Endothelial cell of umbilical vein (primary cell): Measurements from ENCODE around the gene CIAPIN1. TPM values are rescaled to one million over a fixed set of nuclear protein-coding genes. Genes with fewer than 3 reads are reported as not detected.

Experiments used
- BruUV-seq: library from RNA; stranded (reverse); fragments of 400-500 nt; replicated peaks from 2 replicates; lab custom pipeline; 2021; lab: Mats Ljungman, UMichigan
- CTCF ChIA-PET: fragments of 300-600, 350-600 bp; sonication (Branson Sonifier 250); formaldehyde crosslinking; loops from one replicate; lab custom pipeline; 2021; ENCODE audit warnings: antibody characterized with exemption, inconsistent platforms; lab: Charles Lee
- POLR2A ChIA-PET: fragments of 300-600, 350-600 bp; sonication (Branson Sonifier 250); formaldehyde crosslinking; loops from one replicate; lab custom pipeline; 2021; ENCODE audit warnings: antibody characterized with exemption, inconsistent platforms; lab: Charles Lee
- DNase-seq: peaks from one replicate; pipeline ENCODE4 v3.0.0-alpha.2; 2011; ENCODE audit warnings: low read depth, low spot score
- FAIRE-seq: peaks from 2 replicates; lab custom pipeline; 2011; peaks lifted over from hg19 to GRCh38; lab: Jason Lieb, UNC
- H2AFZ ChIP-seq: 2 replicates; pipeline ENCODE4 v1.6.0; 2012; ENCODE audit warnings: low read depth, low read length, control low read depth, inconsistent platforms
- H3K27ac ChIP-seq: 2 replicates; pipeline ENCODE4 v1.5.1; 2011; ENCODE audit warnings: low read depth, mild to moderate bottlenecking, control low read depth, low read length, moderate library complexity; ENCODE audit not compliant: insufficient read depth
- H3K27me3 ChIP-seq, 2 experiments: 2 replicates each; pipeline versions ENCODE4 v1.6.0 to v1.6.1; 2011; ENCODE audit warnings: low read length in 2 of 2, mixed read lengths in 1 of 2; ENCODE audit not compliant: control insufficient read depth in 2 of 2, insufficient read depth in 2 of 2
- H3K36me3 ChIP-seq, 2 experiments: 2 replicates in 1 of 2; 3 replicates in 1 of 2; pipeline ENCODE4 v1.5.1; 2011; ENCODE audit warnings: low read length in 2 of 2, mild to moderate bottlenecking in 1 of 2, moderate library complexity in 1 of 2; ENCODE audit not compliant: control insufficient read depth in 2 of 2, insufficient read depth in 2 of 2; ENCODE audit errors: extremely low read depth in 1 of 2
- H3K4me1 ChIP-seq: 3 replicates; pipeline ENCODE4 v1.5.1; 2011; ENCODE audit warnings: mild to moderate bottlenecking, low read length; ENCODE audit not compliant: control insufficient read depth, insufficient read depth; ENCODE audit errors: extremely low read depth
- H3K4me2 ChIP-seq: 2 replicates; pipeline ENCODE4 v1.6.1; 2011; ENCODE audit warnings: low read length, control low read depth, mixed read lengths; ENCODE audit not compliant: insufficient read depth
- H3K4me3 ChIP-seq, 3 experiments: fragments of 200-600 bp in 1 of 3; sonication (generic), shearing (Covaris generic) in 1 of 3; replicated peaks in 1 of 3; 2 replicates each; pipeline ENCODE4 v1.5.1; 2011 to 2016; ENCODE audit warnings: control low read depth in 3 of 3, low read length in 3 of 3, mild to moderate bottlenecking in 2 of 3, inconsistent platforms in 1 of 3, low read depth in 1 of 3, moderate library complexity in 1 of 3; ENCODE audit not compliant: insufficient read depth in 1 of 3
- H3K79me2 ChIP-seq: 2 replicates; pipeline ENCODE4 v1.6.0; 2012; ENCODE audit warnings: low read length, inconsistent platforms; ENCODE audit not compliant: control insufficient read depth, insufficient read depth
- H3K9ac ChIP-seq: replicated peaks from 2 replicates; pipeline ENCODE3; 2011; ENCODE audit warnings: low read length, control low read depth; ENCODE audit not compliant: insufficient read depth; ENCODE audit errors: extremely low read depth
- H3K9me1 ChIP-seq: replicated peaks from 3 replicates; pipeline ENCODE4 v1.6.0; 2011; ENCODE audit warnings: mild to moderate bottlenecking, low read length; ENCODE audit not compliant: control insufficient read depth, insufficient read depth; ENCODE audit errors: extremely low read depth
- H3K9me3 ChIP-seq: replicated peaks from 2 replicates; pipeline ENCODE4 v1.5.1; 2012; ENCODE audit warnings: low read length, inconsistent platforms; ENCODE audit not compliant: control insufficient read depth, insufficient read depth
- H4K20me1 ChIP-seq: replicated peaks from 2 replicates; pipeline ENCODE3; 2011; ENCODE audit warnings: mild to moderate bottlenecking, low read length; ENCODE audit not compliant: control insufficient read depth, insufficient read depth; ENCODE audit errors: extremely low read depth
- EZH2 ChIP-seq: IDR thresholded peaks from 2 replicates; pipeline ENCODE4 v1.6.1; 2012; ENCODE audit warnings: borderline replicate concordance, low read depth, mild to moderate bottlenecking, moderate library complexity, low read length, inconsistent platforms; ENCODE audit not compliant: severe bottlenecking
- FOS ChIP-seq: IDR thresholded peaks from 2 replicates; pipeline ENCODE4 v1.6.1; 2011; ENCODE audit warnings: mild to moderate bottlenecking, low read length, moderate library complexity, borderline replicate concordance; ENCODE audit not compliant: insufficient read depth
- GATA2 ChIP-seq: IDR thresholded peaks from 2 replicates; pipeline ENCODE4 v1.7.0; 2011; ENCODE audit warnings: low read depth, mild to moderate bottlenecking, moderate library complexity, mixed read lengths, low read length; ENCODE audit not compliant: insufficient read length, insufficient read depth
- JUN ChIP-seq: IDR thresholded peaks from 2 replicates; pipeline ENCODE4 v1.6.1; 2011; ENCODE audit warnings: borderline replicate concordance, low read depth; ENCODE audit not compliant: insufficient read length, insufficient read depth
- MAX ChIP-seq: IDR thresholded peaks from 2 replicates; pipeline ENCODE4 v1.6.1; 2011; ENCODE audit not compliant: insufficient read depth, insufficient read length
- MYC ChIP-seq: IDR thresholded peaks from one replicate; pipeline ENCODE4 v1.6.1; 2011; ENCODE audit warnings: mild to moderate bottlenecking, low read depth, low read length
- POLR2A ChIP-seq: IDR thresholded peaks from 2 replicates; pipeline ENCODE4 v1.6.1; 2012; ENCODE audit warnings: low read depth, mild to moderate bottlenecking, control low read depth, low read length
- POLR2AphosphoS5 ChIP-seq: IDR thresholded peaks from 2 replicates; pipeline ENCODE4 v1.6.1; 2012; ENCODE audit warnings: low read depth, mild to moderate bottlenecking, control low read depth, low read length, moderate library complexity; ENCODE audit not compliant: insufficient read depth
- dilution Hi-C: fragments of 300-500 bp; cut with MboI; formaldehyde crosslinking; loops from one replicate; pipeline ENCODE4 v1.15.0; 2019; ENCODE audit warnings: low sequenced_read_pairs; ENCODE audit not compliant: extremely low pct_ligation_motif_present
- intact Hi-C: fragments of 100-400 bp; cut with micrococcal nuclease; formaldehyde crosslinking; loops from one replicate; pipeline ENCODE4 v1.10.0; 2022
- polyA plus RNA-seq, 4 experiments: library from polyadenylated mRNA; depleted of rRNA in 3 of 4; stranded (reverse) in 3 of 4; unstranded in 1 of 4; fragments of >200 nt; gene quantifications; 2 replicates each; pipeline versions ENCODE4 v1.2.1 to v1.2.3, GENCODE V29; 2011 to 2012; ENCODE audit warnings: missing spikeins in 1 of 4
- total RNA-seq: library from RNA; stranded (reverse); gene quantifications from 2 replicates; pipeline ENCODE4 v1.2.3, GENCODE V29; 2021
- TF ChIP-seq, protein P1 (sequence below), 2 donors: IDR thresholded peaks; 1 replicate in 1 of 2; 2 replicates in 1 of 2; pipeline ENCODE4 v1.5.1; 2011; ENCODE audit warnings: low read length in 2 of 2, mild to moderate bottlenecking in 2 of 2, moderate library complexity in 2 of 2, control low read depth in 1 of 2, inconsistent platforms in 1 of 2, low read depth in 1 of 2; ENCODE audit not compliant: insufficient read depth in 1 of 2; ENCODE audit errors: extremely low read depth in 1 of 2

The CIAPIN1 gene
- total and polyA plus RNA-seq, 2 donors (not counting 3 experiments of a cell fraction or from before 2014, with no cell fraction given) = 74.6 to 77.9 TPM

- TF ChIP-seq EZH2 = no peak
- TF ChIP-seq MAX = no peak
- no peak for TF ChIP-seq MYC
- TF ChIP-seq POLR2AphosphoS5 = no peak
- TF ChIP-seq GATA2 = no peak
- TF ChIP-seq POLR2A = no peak
- TF ChIP-seq FOS = no peak
- TF ChIP-seq JUN = no peak
- TF ChIP-seq, protein P1, sequence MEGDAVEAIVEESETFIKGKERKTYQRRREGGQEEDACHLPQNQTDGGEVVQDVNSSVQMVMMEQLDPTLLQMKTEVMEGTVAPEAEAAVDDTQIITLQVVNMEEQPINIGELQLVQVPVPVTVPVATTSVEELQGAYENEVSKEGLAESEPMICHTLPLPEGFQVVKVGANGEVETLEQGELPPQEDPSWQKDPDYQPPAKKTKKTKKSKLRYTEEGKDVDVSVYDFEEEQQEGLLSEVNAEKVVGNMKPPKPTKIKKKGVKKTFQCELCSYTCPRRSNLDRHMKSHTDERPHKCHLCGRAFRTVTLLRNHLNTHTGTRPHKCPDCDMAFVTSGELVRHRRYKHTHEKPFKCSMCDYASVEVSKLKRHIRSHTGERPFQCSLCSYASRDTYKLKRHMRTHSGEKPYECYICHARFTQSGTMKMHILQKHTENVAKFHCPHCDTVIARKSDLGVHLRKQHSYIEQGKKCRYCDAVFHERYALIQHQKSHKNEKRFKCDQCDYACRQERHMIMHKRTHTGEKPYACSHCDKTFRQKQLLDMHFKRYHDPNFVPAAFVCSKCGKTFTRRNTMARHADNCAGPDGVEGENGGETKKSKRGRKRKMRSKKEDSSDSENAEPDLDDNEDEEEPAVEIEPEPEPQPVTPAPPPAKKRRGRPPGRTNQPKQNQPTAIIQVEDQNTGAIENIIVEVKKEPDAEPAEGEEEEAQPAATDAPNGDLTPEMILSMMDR (IDR thresholded peaks at IDR 0.05; ENCODE audit: extremely low read depth in 1 of 2, insufficient read depth in 1 of 2, low read depth in 1 of 2, low read length in 2 of 2) = no peak
- Histone ChIP-seq H2AFZ (no peak overlapping the region), H3K4me1 (no peaks in the 10 kb centered on the region), H3K36me3 (peaks cover 2 to 25% of the 10 kb centered on the region in 2 experiments), H3K79me2 (no peaks in the 10 kb centered on the region), H3K9ac (no peak overlapping the region), H3K9me3 (no peaks in the 10 kb centered on the region), H3K9me1 (no peaks in the 10 kb centered on the region), H3K27me3 (no peaks in the 10 kb centered on the region), H3K27ac (no peak overlapping the region), H3K4me3 (no peak overlapping the region), H3K4me2 (no peak overlapping the region), H4K20me1 (no peaks in the 10 kb centered on the region)
- no TSS peak for BruUV-seq
- ChIA-PET POLR2A (no interaction called here), CTCF (interaction anchor here (0.8 to 16.2 kb wide), 3 partner anchors 10 to 121 kb away, joined by 3 to 507 read pairs (median 8); no protein-coding TSS in a partner anchor)
- FAIRE-seq (no peak), DNase-seq (no peak)
- dilution Hi-C loops (no loop called here), intact Hi-C loops (no loop called here)
These were observed 20.8 kb downstream of the CIAPIN1 start for GRCh38 chr16:57426356-57426755.
